Stimulated activated CD8-positive, alpha-beta memory T cell treated with anti-CD3 and anti-CD28 coated beads, Interleukin-2, amount 100 ng/mL, for 1 hour (primary cell): Measurements from ENCODE around the gene IFRD2.

Experiments
- DNase-seq, 2 donors: peaks; one replicate each; pipeline ENCODE4 v3.0.0-alpha.2; 2020; ENCODE audit warnings: low read depth in 2 of 2

Gene IFRD2

DNA sequence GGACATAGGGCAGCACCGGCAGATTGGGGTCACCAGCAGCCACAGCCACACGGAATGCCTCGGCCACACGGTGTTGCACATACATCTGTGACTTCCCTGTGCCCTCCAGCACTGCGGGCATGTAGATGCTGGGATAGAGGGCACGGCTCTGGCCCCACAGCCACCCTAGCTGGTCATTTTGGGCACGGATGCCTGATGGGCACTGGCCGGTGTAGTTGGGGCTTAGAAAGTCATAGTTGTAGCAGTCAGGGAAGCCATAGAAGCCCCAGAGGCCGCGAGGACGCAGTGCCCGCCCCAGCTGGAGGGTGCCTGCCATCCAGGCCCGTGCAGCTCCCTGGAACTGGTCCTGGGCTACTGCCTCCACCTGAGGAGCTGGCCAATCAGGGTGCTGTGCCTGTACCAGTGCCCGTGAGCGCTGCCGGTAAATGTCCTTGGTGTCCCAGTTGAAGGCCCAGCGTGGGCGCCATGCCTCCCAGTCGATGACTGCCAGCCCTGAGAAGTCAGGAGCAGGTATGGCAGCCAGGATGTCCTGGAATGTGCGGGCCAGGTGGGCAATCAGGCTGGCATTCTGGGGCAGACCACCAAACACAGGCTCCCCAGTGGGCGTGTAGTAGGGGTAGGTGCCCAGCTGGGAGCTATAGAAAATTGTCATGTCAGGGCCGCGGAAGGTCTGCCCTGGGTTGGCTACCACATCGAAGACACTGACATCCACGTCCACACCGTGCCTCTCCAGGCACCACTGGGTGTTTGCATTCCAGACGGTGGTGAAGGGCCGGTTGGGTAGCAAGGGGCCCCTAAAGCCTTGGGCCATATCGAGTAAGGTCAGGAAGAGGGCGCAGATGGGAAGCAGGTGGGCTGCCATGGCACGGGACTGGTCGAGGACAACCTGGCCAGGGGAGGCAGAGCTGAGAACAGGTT is 10.1 kb upstream of the IFRD2 start:
- DNase-seq: no peak

DNA sequence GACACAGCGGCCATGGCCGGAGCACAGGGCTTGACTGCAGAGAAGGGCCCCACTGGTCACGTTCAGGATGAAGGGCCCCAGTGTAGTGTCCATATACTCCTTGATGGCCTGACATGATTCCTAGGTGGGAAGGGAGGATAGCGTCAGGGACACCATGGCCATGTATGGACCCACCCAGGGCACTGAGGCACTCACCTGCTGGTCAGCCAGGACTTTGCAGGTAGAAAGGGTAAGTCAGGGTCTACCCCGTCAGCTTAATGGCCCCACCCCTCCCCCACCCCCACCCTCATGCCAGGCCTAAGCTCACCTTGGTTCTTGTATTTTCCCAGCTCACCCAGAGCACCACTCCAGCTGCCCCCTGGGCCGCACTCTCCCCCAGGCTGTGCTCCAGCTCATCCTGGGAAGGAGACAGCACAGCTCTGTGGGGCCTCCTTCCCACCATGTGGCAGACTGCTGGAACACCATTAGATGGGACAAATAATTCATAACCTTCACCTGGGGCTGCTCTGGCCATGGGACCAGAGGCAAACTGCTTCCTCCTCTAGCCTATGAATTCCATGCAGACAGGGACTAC is 8.5 kb upstream of the IFRD2 start:
- no peak for DNase-seq

DNA sequence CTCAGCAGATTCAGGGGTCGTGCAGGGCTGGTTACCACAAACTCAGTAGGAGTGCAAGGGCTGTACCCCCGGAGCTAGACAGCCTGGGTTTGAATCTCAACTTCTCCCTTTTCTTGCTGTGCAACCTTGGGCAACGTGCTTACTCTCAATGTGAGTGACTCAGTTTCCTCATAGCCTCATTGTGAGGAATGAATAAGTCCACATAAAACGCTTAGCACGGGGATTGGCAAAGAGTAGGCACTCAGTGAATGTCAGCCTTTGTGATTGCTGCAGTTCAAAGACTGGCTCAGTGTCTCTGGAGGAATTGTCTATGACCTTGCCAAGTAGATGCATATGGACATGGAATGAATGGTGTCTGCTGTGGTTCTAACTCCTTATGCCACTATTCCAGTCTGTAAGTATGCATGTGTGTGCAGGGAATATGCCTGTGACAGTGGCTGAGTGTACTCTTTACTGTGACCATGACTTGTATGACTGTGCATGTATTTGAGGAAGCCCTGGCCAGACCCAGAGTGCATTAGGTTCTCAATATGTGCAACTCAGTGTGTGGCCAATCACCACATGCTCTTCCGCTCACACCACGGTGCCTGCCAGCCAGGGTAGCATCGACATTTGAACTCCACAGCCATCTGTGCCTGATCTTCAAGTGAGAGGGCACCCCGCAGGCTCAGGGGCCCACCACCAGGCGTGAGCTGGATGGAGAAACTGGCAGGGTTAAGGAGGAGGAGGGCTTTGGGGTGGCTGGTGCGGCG is 7.9 kb upstream of the IFRD2 start:
- no peak for DNase-seq

DNA sequence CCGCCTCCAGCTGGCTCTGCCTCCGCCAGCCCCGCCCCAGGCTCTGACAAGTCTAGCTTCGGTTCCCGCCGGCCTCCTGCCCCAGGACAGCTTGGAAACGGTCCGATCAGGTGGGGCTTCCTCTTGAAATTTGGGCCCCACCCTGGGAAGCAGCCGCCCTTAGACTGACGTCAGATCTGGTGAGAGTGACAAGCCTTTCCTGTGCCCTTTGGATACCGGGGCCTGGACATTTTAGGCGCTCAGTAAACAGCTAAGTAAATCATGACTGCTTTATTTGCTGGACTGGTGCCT is 7.4 kb upstream of the IFRD2 start:
- DNase-seq: no peak

DNA sequence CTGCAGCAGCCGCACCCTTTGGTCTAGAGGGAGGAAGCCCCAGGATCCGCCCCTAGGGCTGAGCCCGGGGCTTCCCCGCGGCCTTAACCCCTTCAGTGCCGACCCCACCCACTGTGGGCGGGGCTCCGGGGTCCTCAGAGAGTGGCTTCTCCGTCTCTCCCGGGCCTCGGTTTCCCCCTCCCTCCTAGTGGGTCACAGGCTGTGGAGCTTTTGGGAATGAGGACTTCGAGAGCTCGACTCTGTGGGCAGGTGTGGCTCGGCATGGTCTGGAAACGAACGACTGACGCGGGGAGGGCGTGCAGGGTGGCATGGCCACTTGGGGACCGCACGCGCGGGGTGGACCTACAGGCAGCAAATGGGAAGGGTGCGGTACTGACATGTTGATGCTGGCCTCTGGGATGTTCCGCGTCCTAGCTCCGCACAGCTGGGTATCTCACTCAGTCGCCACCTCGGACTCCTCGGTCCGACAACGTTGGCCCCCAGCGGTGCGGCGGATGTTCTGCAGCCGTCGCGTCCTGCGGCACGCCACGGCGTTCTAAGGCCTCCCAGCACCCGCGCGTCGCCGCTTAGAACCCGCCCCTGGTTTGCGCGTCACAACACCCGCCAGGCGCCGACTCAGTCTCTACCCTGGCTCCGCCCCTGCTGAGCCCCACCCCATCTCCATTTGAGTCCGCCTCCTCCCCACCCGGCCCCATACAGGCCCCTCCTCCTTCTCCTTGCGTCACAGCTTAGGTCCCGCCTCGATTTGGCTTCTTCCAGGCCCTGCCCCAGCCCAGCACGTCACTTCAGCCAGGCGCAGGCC is 6.8 kb upstream of the IFRD2 start, which contains the start of the genes HYAL3 and NAA80:
TSS of gene HYAL3 (minus strand) at position 570 of the 802 bp plus-strand sequence. CDS start 3,803 bp downstream, outside the sequence.
TSS of gene NAA80 (minus strand) at position 570 of the 802 bp plus-strand sequence. CDS start 1,942 bp downstream, outside the sequence.
- peak; percentile 97 to 98 for DNase-seq

DNA sequence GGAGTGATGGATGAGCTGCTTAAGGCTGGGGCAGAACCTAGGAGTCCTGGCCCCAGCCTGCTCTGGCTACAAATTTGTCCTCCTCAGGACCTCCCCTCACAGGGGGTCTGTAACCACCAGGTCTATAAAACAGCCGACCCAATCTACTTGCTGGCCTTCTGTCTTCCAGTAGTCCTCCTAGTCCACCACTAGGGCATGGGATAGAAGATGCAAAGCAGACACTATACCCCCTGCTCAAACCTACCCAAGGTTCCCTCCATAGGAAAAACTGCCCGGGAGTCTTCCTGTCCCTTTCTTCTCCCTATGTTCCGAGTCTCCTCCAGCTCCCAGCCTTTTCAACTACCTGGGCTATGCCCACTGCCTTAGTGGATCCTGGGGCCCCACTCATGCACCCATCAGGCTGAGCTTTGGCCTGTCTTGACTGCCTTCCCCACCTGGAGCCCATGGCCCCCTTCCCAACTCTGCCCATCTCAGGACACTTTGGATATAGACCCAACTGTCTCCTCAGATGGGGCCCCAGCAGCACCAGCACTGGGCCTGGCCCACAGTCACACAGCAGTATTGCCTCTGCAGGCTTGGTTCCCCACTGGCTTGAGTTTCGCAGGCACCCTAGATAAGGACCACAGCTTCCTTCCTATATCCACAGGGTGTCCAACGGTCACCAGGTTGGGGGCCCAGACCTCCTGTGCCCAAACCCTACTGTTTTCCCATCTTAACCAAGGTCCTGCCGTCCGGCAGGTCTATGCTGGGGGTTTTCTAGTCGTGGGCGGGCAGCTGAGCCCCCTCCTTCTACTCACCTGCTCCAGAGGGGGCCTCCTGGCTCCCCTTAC is 5.9 kb upstream of the IFRD2 start:
- DNase-seq: no peak

DNA sequence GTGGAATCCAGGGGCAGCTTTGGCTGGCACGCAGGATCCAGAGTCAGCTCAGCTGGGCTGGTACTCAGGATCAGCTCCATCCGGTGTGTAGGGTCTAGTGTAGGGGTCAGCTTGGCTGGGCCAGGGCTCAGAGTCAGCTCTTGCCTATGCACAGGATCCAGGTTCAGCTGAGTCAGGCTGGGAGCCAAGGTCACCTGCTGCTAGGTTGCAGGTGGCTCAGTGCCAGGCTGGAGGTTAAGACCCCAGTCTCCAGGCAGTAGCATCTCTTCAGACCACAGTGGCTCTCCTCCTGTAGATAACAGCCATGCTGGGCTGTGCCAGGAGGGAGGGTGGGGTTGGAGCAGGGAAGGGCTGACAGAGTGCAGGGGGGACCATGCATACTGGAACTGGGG is 5.2 kb upstream of the IFRD2 start:
- DNase-seq: no peak

DNA sequence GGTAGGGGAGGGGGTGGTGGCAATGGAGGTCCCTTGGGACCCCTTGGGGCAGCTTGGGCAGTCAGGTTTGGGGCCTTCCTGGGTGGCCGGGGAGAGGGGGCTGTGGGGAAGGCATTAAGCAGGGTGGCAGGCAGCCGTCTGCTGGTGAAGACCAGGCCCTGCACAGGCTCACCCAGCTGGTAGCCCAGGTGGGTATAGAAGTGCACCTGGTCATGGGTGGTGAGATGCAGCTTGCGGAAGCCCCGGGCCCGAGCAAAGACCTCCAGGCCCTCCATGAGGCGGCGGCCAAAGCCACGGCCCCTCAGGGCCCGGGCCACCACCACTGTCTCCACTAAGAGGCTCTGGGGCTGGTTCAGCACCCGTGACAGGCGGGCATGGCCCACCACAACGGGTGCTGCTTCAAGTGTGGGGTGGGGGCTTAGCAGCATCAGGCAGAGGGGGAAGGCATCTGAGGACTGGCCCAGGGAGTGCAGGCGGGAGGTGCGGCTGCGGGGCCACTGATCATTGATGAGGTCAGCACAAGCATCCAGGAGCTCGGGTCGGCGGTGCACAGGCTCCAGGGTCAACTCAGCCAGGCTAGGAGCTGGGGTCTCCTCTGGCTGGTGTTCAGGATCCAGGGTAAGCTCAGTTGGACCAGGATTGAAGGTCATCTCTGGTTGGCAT is 4.6 kb upstream of the IFRD2 start:
- no peak for DNase-seq

DNA sequence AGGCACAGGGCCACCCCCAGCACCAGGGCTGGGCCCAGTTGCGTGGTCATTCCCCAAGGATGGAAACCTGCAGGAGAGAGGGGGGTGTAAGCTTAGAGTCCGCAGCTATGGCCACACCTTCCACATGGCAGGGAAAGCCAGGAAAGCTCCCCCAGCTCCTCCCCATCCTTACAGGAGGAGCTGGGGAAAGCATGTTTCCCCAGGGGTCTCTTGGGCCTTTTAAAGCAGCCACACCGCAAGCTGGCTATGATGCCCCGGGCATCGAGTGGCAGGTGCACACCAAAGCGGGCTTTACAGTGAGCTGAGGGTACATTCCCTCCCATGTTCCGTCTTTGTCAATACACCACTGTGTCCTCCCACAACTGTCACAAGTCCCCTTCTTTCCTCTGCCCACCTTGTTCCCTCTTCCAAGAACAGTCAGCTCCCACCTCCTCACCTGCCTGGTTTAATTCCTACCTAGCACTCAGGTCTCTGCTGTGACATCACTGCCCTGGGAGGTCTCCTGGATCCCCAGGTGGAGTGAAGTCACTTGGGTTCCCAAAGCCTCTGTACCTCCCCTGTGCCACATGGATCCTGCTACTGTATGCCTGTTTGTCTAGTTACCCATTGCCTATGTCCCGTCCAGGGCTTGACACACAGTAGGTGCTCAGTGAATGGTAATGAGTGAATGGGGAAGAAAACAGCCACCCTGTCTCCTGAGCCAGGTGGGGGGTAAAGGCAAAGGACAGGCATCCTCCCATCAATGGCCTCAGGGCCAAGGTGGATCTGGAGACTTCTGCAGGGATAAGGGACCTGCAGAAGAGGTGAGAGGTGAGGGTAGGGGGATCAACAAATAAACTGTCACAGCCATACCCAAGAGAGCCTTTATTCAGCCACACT is 3.6 kb upstream of the IFRD2 start:
- DNase-seq: no peak

DNA sequence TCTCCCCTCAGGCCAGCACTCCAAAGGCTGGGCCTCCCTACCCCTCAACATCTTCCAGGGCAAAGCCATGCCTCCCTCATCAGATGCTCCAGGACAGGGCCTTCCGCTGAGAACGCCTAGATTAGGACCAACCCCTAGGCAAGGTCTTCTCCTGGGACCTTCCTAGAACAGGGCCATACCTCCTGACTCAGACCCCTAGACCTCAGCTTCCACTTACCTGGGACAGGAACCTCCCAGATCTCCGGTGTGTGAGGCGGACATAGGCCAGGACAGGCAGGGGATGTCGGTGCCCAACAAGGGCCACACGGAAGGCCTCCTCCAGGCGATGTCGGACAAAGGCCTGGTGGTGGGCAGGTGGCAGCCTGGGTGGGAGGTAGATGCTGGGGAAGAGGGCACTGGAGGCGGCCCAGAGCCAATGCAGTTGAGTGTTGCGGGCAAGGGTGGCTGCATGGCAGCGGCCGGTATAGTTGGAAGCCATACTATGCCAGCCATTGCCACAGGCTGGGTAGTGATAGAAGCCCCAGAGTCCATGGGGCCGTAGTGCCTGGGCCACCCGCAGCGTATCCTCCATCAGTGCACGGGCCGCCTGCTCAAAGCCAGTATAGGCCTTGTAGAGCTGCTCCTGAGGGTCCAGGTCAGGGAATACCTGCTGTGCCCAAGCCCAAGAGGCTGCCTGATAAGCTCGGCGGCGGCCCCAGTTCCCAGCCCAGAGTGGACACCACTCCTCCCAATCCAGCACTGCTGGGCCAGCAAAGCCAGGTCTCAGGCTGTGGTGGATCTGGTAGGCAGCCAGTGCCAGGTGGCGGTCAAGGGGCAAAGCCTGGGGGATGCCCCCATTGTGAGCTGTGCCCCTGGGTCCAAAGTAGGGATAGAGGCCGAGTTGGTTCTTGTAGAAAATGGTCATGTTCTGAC is 2.5 kb upstream of the IFRD2 start:
- DNase-seq: no peak

DNA sequence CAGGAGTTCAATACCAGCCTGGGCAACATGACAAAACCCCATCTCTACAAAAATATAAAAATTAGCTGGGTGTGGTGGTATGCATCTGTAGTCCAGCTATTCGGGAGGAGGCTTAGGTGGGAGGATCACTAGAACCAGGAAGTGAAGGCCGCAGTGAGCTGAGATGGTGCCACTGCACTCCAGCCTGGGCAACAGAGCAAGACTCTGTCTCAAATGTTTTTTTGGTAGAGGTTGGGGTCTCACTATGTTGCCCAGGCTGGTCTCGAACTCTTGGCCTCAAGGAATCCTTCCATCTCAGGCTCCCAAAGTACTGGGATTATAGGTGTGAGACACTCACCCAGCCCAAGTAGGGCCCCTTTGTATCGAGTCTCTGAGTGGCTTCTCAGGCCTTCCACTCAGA is 1.9 kb upstream of the IFRD2 start:
- no peak for DNase-seq

DNA sequence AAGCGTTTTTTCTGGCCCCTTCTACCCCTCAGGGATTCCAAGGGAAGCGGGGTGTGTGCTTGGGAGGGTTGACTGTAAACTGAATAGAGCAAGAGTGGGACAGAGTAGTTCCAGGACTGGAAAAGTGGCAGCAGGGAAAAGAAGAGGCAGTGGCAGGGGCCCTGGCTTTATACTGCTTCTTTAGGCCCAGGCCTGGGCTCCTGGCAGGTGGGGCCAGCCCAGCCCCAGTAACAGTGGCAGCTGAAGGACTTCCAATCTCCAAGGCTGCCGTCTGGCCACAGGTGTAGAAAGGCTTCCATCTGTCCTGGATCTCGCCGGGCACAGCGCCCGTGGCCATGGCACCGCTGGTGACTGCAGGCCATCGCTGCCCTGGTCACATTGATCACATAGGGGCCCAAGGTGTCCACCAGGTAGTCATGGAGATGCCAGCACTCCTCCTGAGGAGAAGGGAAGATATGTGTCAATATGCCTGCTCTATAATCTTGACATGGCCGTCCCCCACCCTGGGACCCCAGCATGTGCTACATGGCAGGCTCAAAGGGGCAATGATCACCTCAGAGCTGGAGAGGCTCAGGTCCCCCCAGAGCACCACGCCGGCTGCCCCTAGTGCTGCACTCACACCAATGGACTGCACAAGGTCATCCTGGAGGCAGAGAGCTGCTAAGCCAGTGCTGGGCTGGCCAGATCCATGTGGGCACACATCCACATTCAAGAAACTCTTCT is 1.0 kb upstream of the IFRD2 start:
- DNase-seq: no peak

DNA sequence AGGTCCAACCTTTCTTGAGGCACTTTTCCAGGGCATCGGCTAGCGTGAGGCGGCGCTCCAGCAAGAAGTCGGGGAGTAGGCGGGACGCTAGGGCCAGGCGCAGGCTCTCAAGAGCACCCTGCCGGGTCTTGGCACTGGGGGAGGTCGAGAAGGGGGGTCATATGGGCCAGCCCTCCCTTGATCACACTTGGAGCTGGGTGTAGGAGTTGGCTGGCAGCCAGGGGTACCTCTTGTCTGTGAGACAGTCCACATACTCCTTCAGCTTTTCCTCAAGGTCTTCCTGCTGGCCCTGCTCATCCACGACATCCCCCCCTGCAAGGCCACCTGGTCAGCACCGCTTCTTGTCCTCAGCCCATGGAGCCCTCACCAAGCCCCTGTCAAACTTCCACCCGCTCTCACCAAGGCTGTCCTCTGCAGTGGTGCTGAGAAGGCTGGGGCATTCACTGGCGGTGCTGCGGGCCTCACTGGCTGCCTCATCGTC is 2.0 kb downstream of the IFRD2 start:
- no peak for DNase-seq

DNA sequence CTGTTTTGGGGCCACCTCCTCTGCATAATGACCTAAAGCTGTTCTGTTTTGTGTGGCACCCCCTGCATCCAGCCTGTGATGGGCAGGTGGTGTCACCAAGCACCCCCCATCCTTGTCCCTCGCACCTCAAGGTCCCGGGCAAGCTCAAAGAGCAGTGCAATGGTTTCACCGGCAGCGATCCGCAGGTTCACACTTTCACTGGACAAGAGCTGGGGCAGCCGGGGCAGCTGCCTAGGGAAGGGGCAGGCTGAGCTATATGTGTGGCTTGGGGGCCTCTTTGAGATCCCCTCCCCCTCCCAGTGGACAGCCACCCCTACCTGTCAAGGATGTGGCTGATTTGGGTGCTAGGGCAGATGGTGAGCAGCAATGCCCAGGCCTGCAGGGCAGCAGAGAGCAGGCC is 3.1 kb downstream of the IFRD2 start:
- DNase-seq: no peak

DNA sequence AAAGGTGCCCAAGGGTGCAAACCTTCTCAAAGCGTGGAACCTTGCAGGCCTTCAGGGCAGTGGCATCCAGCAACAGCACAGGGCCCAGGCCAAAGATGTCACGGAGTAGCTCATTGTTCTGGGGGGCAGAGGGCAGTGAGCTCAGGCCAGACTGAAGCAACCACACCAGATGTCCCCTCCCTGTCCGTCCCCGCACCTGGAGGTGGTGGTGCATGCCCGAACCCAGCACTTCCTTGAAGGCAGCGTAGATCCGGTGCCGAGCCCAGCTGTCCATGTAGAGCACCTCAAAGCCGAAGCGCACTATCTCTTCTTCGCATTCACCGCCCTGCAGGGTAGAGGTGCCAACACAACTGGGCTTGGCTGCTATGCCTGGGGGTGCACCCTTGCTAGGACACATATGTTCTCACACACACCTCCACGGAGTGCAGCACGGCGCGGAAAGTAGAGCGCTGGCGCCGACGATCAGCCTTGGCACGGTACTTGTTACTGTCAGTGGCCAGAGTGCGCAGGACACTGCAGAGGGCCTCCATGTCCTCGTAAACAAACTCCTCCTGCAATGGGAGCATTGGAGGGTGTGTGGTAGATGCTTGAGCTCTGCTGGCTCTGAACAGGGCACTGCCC is 3.7 kb downstream of the IFRD2 start:
- no peak for DNase-seq

DNA sequence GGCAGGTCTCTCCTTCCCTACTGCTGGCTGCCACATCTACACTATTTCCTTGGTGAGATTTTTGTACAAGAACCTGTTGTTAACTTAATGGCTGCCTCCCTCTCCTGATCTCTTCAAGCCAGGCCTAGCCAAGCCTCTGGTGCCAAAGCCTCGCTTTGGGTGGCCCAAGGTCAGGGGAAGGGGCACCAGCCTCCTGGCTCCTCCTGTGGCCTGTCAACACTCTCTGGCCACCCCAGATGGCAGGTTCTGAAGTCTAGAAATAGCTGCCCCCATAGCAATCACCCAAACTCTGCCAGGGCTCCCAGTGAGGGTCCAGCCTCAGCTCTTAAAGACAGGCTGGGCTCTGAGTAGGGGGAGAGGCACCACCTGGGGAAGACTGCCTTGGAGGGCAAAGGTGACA is 5.0 kb downstream of the IFRD2 start:
- no peak for DNase-seq
